H9 (cell line): ENCODE data around the gene FPR2. TPM values are rescaled to one million over a fixed set of nuclear protein-coding genes. Genes with fewer than 3 reads are reported as not detected.

ENCODE experiments used
- DNase-seq: peaks from one replicate; pipeline ENCODE4 v3.0.0-alpha.2; 2017
- H2AFZ ChIP-seq: one replicate; pipeline ENCODE4 v1.6.1; 2013; ENCODE audit warnings: mild to moderate bottlenecking, low read length, control low read depth, moderate library complexity
- H2AK5ac ChIP-seq: 2 replicates; pipeline ENCODE4 v1.6.1; 2013; ENCODE audit warnings: low read length, control low read depth, mixed read lengths; ENCODE audit not compliant: insufficient read length
- H2BK120ac ChIP-seq: one replicate; pipeline ENCODE4 v1.6.1; 2013; ENCODE audit warnings: low read depth, mild to moderate bottlenecking, low read length, control low read depth, inconsistent platforms; ENCODE audit not compliant: poor library complexity, severe bottlenecking
- H2BK12ac ChIP-seq: 2 replicates; pipeline ENCODE4 v1.6.1; 2013; ENCODE audit warnings: low read length, control low read depth, mixed read lengths, low read depth; ENCODE audit not compliant: insufficient read length
- H2BK15ac ChIP-seq: 2 replicates; pipeline ENCODE4 v1.6.1; 2013; ENCODE audit warnings: low read depth, low read length, control low read depth
- H2BK20ac ChIP-seq: one replicate; pipeline ENCODE4 v1.6.1; 2013; ENCODE audit warnings: low read depth, mild to moderate bottlenecking, low read length, control low read depth, inconsistent platforms; ENCODE audit not compliant: poor library complexity, severe bottlenecking
- H2BK5ac ChIP-seq: 2 replicates; pipeline ENCODE4 v1.6.1; 2013; ENCODE audit warnings: low read length, control low read depth, mixed read lengths; ENCODE audit not compliant: insufficient read length
- H3K14ac ChIP-seq: 2 replicates; pipeline ENCODE4 v1.6.1; 2013; ENCODE audit warnings: low read length, control low read depth; ENCODE audit not compliant: insufficient read depth
- H3K18ac ChIP-seq: 2 replicates; pipeline ENCODE4 v1.6.1; 2013; ENCODE audit warnings: low read depth, mild to moderate bottlenecking, mixed read lengths, low read length, control low read depth; ENCODE audit not compliant: insufficient read length
- H3K23ac ChIP-seq: 2 replicates; pipeline ENCODE4 v1.6.1; 2013; ENCODE audit warnings: low read length, control low read depth, mixed read lengths, low read depth; ENCODE audit not compliant: insufficient read length
- H3K23me2 ChIP-seq: 2 replicates; pipeline ENCODE4 v1.6.1; 2013; ENCODE audit warnings: low read depth, mild to moderate bottlenecking, mixed read lengths, low read length, control low read depth; ENCODE audit not compliant: insufficient read length, poor library complexity, severe bottlenecking
- H3K27ac ChIP-seq: 2 replicates; pipeline ENCODE4 v1.5.1; 2013; ENCODE audit warnings: low read length, control low read depth, mixed read lengths, low read depth; ENCODE audit not compliant: insufficient read length
- H3K27me3 ChIP-seq: 2 replicates; pipeline ENCODE4 v1.6.1; 2013; ENCODE audit warnings: low read length, control low read depth, inconsistent platforms; ENCODE audit not compliant: insufficient read depth
- H3K4ac ChIP-seq: 2 replicates; pipeline ENCODE4 v1.6.1; 2013; ENCODE audit warnings: low read depth, mild to moderate bottlenecking, control low read depth, inconsistent platforms, low read length, moderate library complexity
- H3K4me1 ChIP-seq: 2 replicates; pipeline ENCODE4 v1.6.1; 2013; ENCODE audit warnings: low read length, control low read depth, inconsistent platforms; ENCODE audit not compliant: insufficient read depth
- H3K4me2 ChIP-seq: 2 replicates; pipeline ENCODE4 v1.6.1; 2013; ENCODE audit warnings: low read length, control low read depth, mixed read lengths; ENCODE audit not compliant: insufficient read length, insufficient read depth
- H3K56ac ChIP-seq: 2 replicates; pipeline ENCODE4 v1.6.1; 2013; ENCODE audit warnings: low read depth, mild to moderate bottlenecking, mixed read lengths, low read length, control low read depth; ENCODE audit not compliant: insufficient read length
- H3K79me1 ChIP-seq: 2 replicates; pipeline ENCODE4 v1.6.1; 2013; ENCODE audit warnings: low read depth, mild to moderate bottlenecking, moderate library complexity, low read length, control low read depth, inconsistent platforms; ENCODE audit not compliant: insufficient read depth, poor library complexity, severe bottlenecking
- H3K79me2 ChIP-seq: 2 replicates; pipeline ENCODE4 v1.6.1; 2013; ENCODE audit warnings: low read length, control low read depth, inconsistent platforms; ENCODE audit not compliant: insufficient read depth
- H3K9ac ChIP-seq: 2 replicates; pipeline ENCODE4 v1.6.1; 2013; ENCODE audit warnings: low read length, control low read depth, mixed read lengths; ENCODE audit not compliant: insufficient read length; ENCODE audit errors: extremely low read depth
- H3K9me3 ChIP-seq: one replicate; pipeline ENCODE4 v1.6.1; 2013; ENCODE audit warnings: low read depth, low read length, inconsistent platforms; ENCODE audit not compliant: control insufficient read depth
- H3T11ph ChIP-seq: one replicate; pipeline ENCODE4 v1.6.1; 2013; ENCODE audit warnings: mild to moderate bottlenecking, low read length, control low read depth, inconsistent platforms
- H4K20me1 ChIP-seq: one replicate; pipeline ENCODE4 v1.6.1; 2013; ENCODE audit not compliant: control insufficient read depth, insufficient read length, insufficient read depth
- H4K5ac ChIP-seq: 2 replicates; pipeline ENCODE4 v1.6.1; 2013; ENCODE audit warnings: low read depth, mild to moderate bottlenecking, mixed read lengths, low read length, control low read depth; ENCODE audit not compliant: insufficient read length
- H4K8ac ChIP-seq: replicated peaks from 2 replicates; pipeline ENCODE4 v1.6.1; 2013; ENCODE audit warnings: low read length, control low read depth, mixed read lengths, low read depth; ENCODE audit not compliant: insufficient read length
- H4K91ac ChIP-seq: 2 replicates; pipeline ENCODE4 v1.6.1; 2013; ENCODE audit warnings: low read depth, mild to moderate bottlenecking, moderate library complexity, mixed read lengths, low read length, control low read depth; ENCODE audit not compliant: insufficient read length
- H3K27ac Mint-ChIP-seq, 3 experiments: 2 replicates in 2 of 3; 3 replicates in 1 of 3; pipeline ENCODE4 v1.8.0; 2020 to 2021; ENCODE audit warnings: mixed read lengths in 3 of 3, mild to moderate bottlenecking in 1 of 3, moderate library complexity in 1 of 3
- H3K27me3 Mint-ChIP-seq: 2 replicates; pipeline ENCODE4 v1.8.0; 2021; ENCODE audit warnings: low read depth, mild to moderate bottlenecking, moderate library complexity, mixed read lengths
- H3K36me3 Mint-ChIP-seq, 3 experiments: 2 replicates in 2 of 3; 3 replicates in 1 of 3; pipeline ENCODE4 v1.8.0; 2020 to 2021; ENCODE audit warnings: low read depth in 3 of 3, mixed read lengths in 3 of 3; ENCODE audit not compliant: insufficient read depth in 1 of 3
- H3K4me1 Mint-ChIP-seq, 2 experiments: 2 replicates each; pipeline ENCODE4 v1.8.0; 2020; ENCODE audit warnings: mixed read lengths in 2 of 2
- H3K4me3 Mint-ChIP-seq, 2 experiments: 2 replicates in 1 of 2; 3 replicates in 1 of 2; pipeline ENCODE4 v1.8.0; 2020 to 2021; ENCODE audit warnings: mild to moderate bottlenecking in 2 of 2, mixed read lengths in 2 of 2, moderate library complexity in 1 of 2
- H3K9me3 Mint-ChIP-seq, 2 experiments: 2 replicates in 1 of 2; 3 replicates in 1 of 2; pipeline ENCODE4 v1.8.0; 2020; ENCODE audit warnings: mild to moderate bottlenecking in 2 of 2, mixed read lengths in 2 of 2, moderate library complexity in 1 of 2
- CTCF ChIP-seq: fragments of 200-600 bp; sonication (generic); conservative IDR thresholded peaks from 3 replicates; pipeline ENCODE4 v1.8.0; 2021; ENCODE audit warnings: antibody characterized with exemption, mild to moderate bottlenecking
- WGBS: extraction: QIAGEN DNeasy Blood & Tissue Kit; methylation state at CpG from one replicate; pipeline ENCODE4 v1.1.7; 2013; ENCODE audit warnings: missing lambda C conversion rate, low lambda C conversion rate, mixed read lengths; ENCODE audit not compliant: insufficient read length; ENCODE audit errors: extremely low coverage; 5-methylcytosine and 5-hydroxymethylcytosine counted together
- total RNA-seq: library from RNA; stranded (reverse); gene quantifications from 2 replicates; pipeline ENCODE4 v1.2.1, GENCODE V29; 2021

FPR2 gene
- total RNA-seq, 1 experiment from 2014 or later, result not detected

GRCh38 chr19:51799774-51800472 lies 38.9 kb downstream of the FPR2 start:
- Histone ChIP-seq H4K8ac (no peak overlapping the region), H3K14ac (no peak overlapping the region), H3K9ac (no peak overlapping the region), H3K23ac (no peak overlapping the region), H2AK5ac (no peak overlapping the region), H3K4ac (no peak overlapping the region), H3K56ac (no peak overlapping the region), H2BK20ac (no peak overlapping the region), H3K4me2 (no peak overlapping the region), H2BK120ac (no peak overlapping the region), H4K20me1 (no peaks in the 10 kb centered on the region), H4K91ac (no peak overlapping the region), H4K5ac (no peak overlapping the region), H3K18ac (no peak overlapping the region), H3K79me1 (no peaks in the 10 kb centered on the region), H3K27ac (no peak overlapping the region), H2AFZ (no peak overlapping the region), H3K79me2 (no peaks in the 10 kb centered on the region), H2BK12ac (no peak overlapping the region), H3K27me3 (no peaks in the 10 kb centered on the region), H3K9me3 (no peaks in the 10 kb centered on the region), H2BK5ac (no peak overlapping the region), H3T11ph (no peak overlapping the region), H2BK15ac (no peak overlapping the region), H3K23me2 (no peaks in the 10 kb centered on the region), H3K4me1 (no peaks in the 10 kb centered on the region)
- no peak for DNase-seq
- no peak for TF ChIP-seq CTCF
- WGBS, result no CpG with 5 or more reads among the region's 13 CpGs
- no peaks in the 10 kb centered on the region for H3K4me1 Mint-ChIP-seq
- peaks cover 75 to 86% of the 10 kb centered on the region in 2 experiments for H3K9me3 Mint-ChIP-seq
- H3K27me3 Mint-ChIP-seq, result peaks cover 7% of the 10 kb centered on the region; the same call in 1 of the 2 replicates
- H3K27ac Mint-ChIP-seq, result no peak overlapping the region
- H3K4me3 Mint-ChIP-seq, result no peak overlapping the region
- peaks cover 4 to 15% (median 5%) of the 10 kb centered on the region in 3 experiments; a peak in 3 of 7 replicates for H3K36me3 Mint-ChIP-seq
